IPS-15b (cell line): Measurements from ENCODE around the gene DCLRE1B.

Experiments
- H3K27me3 ChIP-seq: one replicate; pipeline ENCODE4 v1.6.1; 2013; ENCODE audit warnings: low read length; ENCODE audit not compliant: control insufficient read depth, insufficient read depth
- H3K36me3 ChIP-seq: one replicate; pipeline ENCODE4 v1.6.1; 2013; ENCODE audit warnings: low read length; ENCODE audit not compliant: control insufficient read depth, insufficient read depth
- H3K4me1 ChIP-seq: one replicate; pipeline ENCODE4 v1.6.1; 2013; ENCODE audit warnings: mild to moderate bottlenecking, low read length; ENCODE audit not compliant: control insufficient read depth, insufficient read depth
- H3K4me3 ChIP-seq: one replicate; pipeline ENCODE4 v1.5.1; 2013; ENCODE audit warnings: low read depth, low read length
- H3K9ac ChIP-seq: one replicate; pipeline ENCODE4 v1.6.1; 2013; ENCODE audit warnings: low read depth, mild to moderate bottlenecking, low read length
- H3K9me3 ChIP-seq: one replicate; pipeline ENCODE4 v1.6.1; 2013; ENCODE audit warnings: mild to moderate bottlenecking, low read length; ENCODE audit not compliant: control insufficient read depth, insufficient read depth

The DCLRE1B gene

DNA sequence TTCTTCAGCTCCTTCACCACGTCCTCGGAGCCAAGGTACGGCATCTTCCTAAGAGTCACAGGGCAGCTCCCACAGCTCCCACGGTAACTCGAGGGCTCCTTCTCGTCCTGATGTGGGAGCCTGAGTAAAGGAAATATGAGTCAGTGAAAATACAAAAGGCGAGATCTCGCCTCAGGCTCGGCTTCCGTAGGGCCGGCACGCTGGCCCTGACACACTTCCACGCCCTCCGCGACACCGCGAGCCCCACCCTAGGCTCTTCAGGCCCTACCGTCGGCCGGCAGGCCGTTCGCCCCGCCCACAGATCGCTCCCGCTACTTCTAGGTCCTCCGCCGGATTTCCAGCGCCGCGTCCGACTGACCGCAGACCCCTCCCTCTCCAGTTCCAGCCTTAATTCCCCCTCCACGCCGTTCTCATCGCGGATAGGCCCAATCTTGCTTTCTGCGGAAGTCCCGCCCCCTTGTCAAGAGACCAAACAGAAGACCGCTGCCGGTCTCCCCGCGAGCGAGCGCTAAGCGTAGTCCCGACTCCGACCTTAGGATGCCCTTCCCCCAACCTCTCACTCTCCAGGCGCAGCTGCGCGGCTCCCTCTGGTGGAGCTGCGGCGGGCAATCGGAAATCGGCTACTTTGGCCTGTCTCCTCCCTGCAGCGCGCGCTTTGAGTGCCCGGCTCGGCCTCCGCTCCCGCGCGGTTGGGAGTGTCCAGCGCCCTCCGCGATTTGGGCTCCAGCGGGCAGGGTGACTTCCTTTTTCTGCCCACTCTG lies at the start of gene DCLRE1B, which contains the start of gene AP4B1:
DCLRE1B (plus strand) TSS at position 653 of the 761 bp plus-strand sequence. CDS start 261 bp downstream, outside the sequence.
AP4B1 (minus strand) TSS at position 126 of the 761 bp plus-strand sequence; CDS start at position 44, 82 bp downstream.
- H3K27me3 ChIP-seq = no peaks in the 10 kb centered on the region
- H3K36me3 ChIP-seq = peaks cover 3% of the 10 kb centered on the region
- no peaks in the 10 kb centered on the region for H3K9me3 ChIP-seq
- H3K4me3 ChIP-seq = peak within 1 kb of the TSS; percentile 89
- no peaks in the 10 kb centered on the region for H3K4me1 ChIP-seq
- H3K9ac ChIP-seq = peak within 1 kb of the TSS; percentile 57

DNA sequence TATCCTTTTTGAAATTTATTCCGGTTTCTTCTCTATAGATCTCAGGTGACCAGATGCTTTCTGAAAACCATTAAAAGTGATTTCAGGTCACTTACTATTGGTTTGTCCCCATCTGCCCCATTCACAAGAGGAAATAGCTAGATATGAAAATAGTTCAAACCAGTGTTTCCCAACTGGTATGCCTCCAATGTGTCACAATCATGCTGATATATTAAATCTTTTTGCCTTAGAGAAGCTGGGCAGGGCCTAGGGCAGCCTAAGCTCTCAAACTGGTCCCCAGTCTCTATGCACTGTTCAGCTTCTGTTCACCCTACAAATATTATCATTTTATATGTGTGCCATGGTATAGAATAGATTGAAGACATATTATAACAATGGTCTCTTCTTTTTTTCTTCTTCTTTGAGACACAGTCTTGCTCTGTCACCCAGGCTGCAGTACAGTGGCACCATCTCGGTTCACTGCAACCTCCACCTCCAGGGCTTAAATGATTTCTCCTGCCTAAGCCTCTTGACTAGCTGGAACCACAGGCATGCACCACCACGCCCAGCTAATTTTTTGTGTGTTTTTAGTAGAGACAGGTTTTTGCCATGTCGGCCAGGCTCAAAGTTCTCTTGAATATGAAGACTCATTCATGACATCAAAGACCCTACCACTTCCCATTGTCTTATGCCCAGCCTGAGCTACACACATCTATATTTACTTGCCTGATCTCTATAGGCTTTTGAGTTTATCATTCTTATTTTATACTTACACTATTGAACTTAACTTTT lies 49.3 kb upstream of the DCLRE1B start:
- Histone ChIP-seq H3K27me3 (no peaks in the 10 kb centered on the region), H3K9me3 (no peaks in the 10 kb centered on the region), H3K36me3 (no peaks in the 10 kb centered on the region), H3K4me1 (no peaks in the 10 kb centered on the region), H3K9ac (no peak overlapping the region), H3K4me3 (no peak overlapping the region)

DNA sequence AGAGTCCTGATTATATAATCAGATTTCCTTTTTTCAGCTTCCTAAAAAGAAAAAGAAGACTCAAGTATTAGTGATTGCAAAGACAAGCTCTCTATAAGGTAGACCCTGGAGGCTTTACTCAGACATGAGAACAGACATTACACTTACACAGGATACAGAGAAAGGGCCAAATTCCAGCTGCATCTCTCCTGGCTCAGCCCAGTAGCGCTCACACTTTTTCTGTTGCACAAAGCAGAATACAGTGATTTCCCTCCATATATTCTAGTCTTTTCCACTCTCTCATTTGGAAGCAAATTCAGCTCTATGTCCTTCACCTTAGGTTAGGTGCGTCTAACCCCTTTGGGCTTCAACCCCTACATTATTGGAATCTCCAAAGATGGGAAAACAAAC lies 48.7 kb upstream of the DCLRE1B start:
- Histone ChIP-seq H3K36me3 (no peaks in the 10 kb centered on the region), H3K27me3 (no peaks in the 10 kb centered on the region), H3K9ac (no peak overlapping the region), H3K4me1 (no peaks in the 10 kb centered on the region), H3K9me3 (no peaks in the 10 kb centered on the region), H3K4me3 (no peak overlapping the region)

DNA sequence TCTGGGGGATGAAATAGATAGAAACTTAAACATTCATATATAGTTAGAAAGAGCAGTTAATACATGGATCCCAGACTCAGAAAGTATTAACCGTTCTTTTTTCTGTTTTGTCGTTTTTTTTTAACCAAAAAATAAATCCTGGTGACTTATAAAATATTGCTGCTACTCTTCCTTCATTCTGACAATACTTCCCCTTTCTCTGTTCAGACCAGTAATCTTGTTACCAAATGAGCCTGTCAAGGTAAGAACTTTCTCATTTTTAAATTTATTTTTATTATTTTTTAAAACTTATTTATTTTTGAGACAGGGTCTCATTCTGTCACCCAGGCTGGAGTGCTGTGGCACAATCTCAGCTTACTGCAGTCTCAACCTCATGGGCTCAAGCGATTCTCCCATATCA lies 47.4 kb upstream of the DCLRE1B start:
- no peak overlapping the region for H3K9ac ChIP-seq
- H3K27me3 ChIP-seq = no peaks in the 10 kb centered on the region
- no peaks in the 10 kb centered on the region for H3K4me1 ChIP-seq
- H3K36me3 ChIP-seq = no peaks in the 10 kb centered on the region
- H3K4me3 ChIP-seq = no peak overlapping the region
- no peaks in the 10 kb centered on the region for H3K9me3 ChIP-seq

DNA sequence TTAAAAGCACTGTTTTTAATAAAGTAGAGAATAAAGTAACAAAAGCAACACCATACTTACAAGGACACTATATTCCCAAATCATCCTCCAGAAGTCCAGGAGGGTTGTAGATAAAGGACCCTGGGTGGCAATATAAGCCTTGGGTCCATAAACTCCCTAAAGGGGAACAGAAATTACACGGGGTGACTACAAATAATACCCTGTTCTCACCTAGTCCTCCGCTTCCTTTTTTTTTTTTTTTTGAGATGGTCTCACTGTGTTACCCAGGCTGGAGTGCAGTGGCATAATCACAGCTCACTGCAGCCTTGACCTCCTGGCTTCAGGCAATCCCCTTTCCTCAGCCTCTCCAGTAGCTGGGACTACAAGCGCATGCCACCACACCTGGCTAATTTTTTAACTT lies 46.7 kb upstream of the DCLRE1B start:
- Histone ChIP-seq H3K4me3 (no peak overlapping the region), H3K9ac (no peak overlapping the region), H3K4me1 (no peaks in the 10 kb centered on the region), H3K27me3 (no peaks in the 10 kb centered on the region), H3K36me3 (no peaks in the 10 kb centered on the region), H3K9me3 (no peaks in the 10 kb centered on the region)

DNA sequence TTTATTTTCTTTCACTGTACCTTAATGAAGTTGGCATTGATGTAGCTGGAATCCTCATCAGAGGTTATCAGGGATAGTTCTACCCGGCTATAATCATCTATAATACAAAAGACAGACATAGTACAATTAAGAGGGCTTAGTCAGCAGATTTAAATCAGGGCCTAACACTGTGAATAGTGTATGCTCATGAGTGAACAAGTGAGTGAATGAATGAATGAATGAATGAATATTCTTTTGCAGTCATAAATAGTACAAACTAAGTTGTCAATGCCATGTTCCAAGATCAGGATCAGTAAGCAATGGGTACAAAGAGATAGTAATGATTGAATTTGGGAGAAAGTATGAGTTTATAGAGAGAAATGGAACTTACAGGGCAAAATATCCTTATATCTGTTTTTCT lies 46.1 kb upstream of the DCLRE1B start:
- Histone ChIP-seq H3K27me3 (no peaks in the 10 kb centered on the region), H3K4me3 (no peak overlapping the region), H3K9me3 (no peaks in the 10 kb centered on the region), H3K4me1 (no peaks in the 10 kb centered on the region), H3K9ac (no peak overlapping the region), H3K36me3 (no peaks in the 10 kb centered on the region)

DNA sequence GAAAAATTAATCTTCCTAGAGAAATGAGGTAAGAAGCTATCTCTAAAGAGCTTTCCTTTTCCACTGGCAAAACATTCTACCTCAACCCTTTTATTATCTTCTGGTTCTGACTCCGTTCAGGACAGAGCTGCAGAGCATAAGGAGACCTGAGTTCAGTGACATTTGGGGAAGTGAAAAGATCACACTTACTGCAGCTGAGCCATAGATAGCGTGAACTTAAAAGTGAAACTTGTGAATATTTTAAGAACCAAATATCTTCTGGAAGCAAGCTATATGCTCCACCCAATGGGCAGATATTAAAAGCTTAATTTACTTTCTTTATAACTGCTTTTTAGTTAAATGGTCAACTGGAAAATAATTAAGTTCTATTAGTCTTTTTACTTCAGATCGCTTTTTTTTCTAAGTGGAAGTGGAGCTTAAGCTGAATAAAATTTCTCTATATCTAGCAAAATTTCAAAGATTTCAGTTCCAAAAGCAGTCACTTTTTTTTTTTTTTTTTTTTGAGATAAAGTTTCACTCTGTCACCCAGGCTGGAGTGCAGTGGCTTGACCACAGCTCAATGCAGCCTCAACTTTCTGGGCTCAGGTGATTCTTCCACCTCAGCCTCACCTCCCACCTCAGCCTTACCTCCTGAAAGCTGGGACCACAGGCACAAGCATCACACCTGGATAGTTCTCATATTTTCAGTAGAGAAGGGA lies 45.5 kb upstream of the DCLRE1B start:
- Histone ChIP-seq H3K27me3 (no peaks in the 10 kb centered on the region), H3K9ac (no peak overlapping the region), H3K4me3 (no peak overlapping the region), H3K36me3 (no peaks in the 10 kb centered on the region), H3K9me3 (no peaks in the 10 kb centered on the region), H3K4me1 (no peaks in the 10 kb centered on the region)

DNA sequence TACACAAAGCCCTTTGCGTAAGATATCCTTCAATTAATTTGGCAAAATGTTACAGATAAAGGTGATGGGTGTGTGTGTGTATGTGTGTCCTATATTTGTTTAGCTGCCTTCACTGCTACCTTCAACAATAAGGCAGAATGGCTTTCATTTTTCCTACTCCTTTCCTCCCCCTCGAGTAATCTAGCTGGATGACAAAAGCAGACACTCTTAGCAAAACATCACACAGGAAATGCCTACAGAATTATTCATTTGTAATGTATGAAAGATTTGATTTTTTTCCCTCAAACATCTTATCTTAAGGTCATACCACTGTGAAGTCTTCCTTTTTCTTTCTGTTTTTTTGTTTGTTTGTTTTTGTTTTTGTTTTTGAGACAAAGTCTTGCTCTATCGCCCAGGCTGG lies 44.2 kb upstream of the DCLRE1B start:
- H3K9me3 ChIP-seq = no peaks in the 10 kb centered on the region
- H3K9ac ChIP-seq = no peak overlapping the region
- H3K4me1 ChIP-seq = no peaks in the 10 kb centered on the region
- no peak overlapping the region for H3K4me3 ChIP-seq
- H3K27me3 ChIP-seq = no peaks in the 10 kb centered on the region
- H3K36me3 ChIP-seq = no peaks in the 10 kb centered on the region

DNA sequence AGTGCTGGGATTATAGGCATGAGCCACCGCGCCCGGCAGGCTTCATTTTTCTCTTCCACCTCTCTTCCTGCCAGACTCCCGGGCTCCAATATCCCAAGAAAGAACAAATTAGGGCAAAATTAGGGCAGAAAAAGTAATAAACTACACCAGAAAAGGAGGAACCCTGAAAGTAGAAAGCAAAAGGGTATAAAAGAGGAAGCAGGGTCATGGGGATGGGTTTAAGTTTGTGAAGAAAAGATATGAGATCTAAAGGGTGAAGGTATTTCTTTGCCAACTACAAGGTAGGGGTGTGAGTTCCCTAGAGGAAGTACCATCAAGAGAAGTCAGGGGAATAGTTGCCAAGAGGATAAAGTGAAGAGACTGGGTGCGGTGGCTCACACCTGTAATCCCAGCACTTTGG lies 43.5 kb upstream of the DCLRE1B start:
- H3K9me3 ChIP-seq = no peaks in the 10 kb centered on the region
- H3K4me3 ChIP-seq = no peak overlapping the region
- no peaks in the 10 kb centered on the region for H3K27me3 ChIP-seq
- no peaks in the 10 kb centered on the region for H3K36me3 ChIP-seq
- no peaks in the 10 kb centered on the region for H3K4me1 ChIP-seq
- H3K9ac ChIP-seq = no peak overlapping the region

DNA sequence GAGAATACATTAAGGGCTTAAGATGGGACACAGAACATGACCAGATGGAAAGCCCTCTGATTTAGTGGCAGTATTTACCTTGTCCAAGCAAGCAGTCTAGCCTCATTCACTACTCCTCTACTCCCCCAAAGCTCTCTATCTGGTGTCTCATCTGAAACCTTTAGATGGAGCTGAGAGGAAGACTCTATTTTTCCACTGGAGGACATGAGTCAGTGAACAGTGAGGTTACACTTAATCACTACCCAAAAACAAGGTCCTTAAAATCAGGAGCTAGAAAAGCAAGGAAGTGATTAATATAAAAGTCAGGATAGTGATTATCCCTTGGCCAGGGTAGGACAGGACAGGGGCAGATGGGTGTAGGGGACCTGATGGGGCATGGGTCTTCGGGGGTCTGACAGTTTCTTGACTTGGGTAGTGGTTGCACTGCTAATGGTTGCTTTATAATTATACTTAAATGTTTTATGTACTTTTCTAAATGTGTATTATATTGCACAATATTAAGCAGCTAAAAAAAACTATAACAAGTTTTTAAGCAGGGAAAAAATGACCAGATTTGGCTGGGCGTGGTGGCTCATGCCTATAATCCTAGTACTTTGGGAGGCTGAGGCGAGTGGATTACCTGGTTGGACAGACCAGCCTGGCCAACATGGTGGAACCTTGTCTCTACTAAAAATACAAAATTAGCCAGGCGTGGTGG lies 36.6 kb upstream of the DCLRE1B start:
- no peaks in the 10 kb centered on the region for H3K36me3 ChIP-seq
- H3K9ac ChIP-seq = no peak overlapping the region
- no peaks in the 10 kb centered on the region for H3K9me3 ChIP-seq
- peaks cover 2% of the 10 kb centered on the region for H3K4me1 ChIP-seq
- no peaks in the 10 kb centered on the region for H3K27me3 ChIP-seq
- H3K4me3 ChIP-seq = no peak overlapping the region

DNA sequence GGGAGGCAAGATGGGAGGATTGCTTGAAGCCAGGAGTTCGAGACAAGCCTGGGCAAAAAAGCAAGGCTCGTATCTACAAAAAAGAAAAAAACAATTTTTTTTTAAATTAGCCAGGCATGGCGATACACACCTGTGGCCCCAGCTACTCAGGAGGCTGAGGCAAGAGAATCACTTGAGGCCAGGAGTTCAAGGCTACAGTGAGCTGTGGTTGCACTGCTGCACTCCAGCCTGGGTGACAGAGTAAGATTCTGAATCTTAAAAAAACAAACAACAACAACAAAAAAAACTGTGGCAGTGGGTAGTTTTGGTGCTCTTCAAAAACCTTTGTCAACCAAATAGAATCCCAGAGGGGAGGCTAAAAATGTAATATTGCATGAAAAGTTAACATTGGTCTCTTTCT lies 34.3 kb upstream of the DCLRE1B start:
- Histone ChIP-seq H3K36me3 (no peaks in the 10 kb centered on the region), H3K9ac (no peak overlapping the region), H3K27me3 (no peaks in the 10 kb centered on the region), H3K4me3 (no peak overlapping the region), H3K9me3 (no peaks in the 10 kb centered on the region), H3K4me1 (peaks cover 2% of the 10 kb centered on the region)
